PFSK-1 (cell line): Measurements from ENCODE around the gene TBC1D16.

Experiments
- FOXP2 ChIP-seq: optimal IDR thresholded peaks from 2 replicates; pipeline ENCODE3; 2011; ENCODE audit warnings: borderline replicate concordance, control low read depth, inconsistent platforms; ENCODE audit not compliant: insufficient read depth; ENCODE audit errors: extremely low read length, extremely low read depth
- POLR2AphosphoS5 ChIP-seq: IDR thresholded peaks from 2 replicates; pipeline ENCODE4 v1.6.1; 2012; ENCODE audit warnings: low read depth, mild to moderate bottlenecking, control low read depth, low read length, moderate library complexity
- REST ChIP-seq, 2 experiments: IDR thresholded peaks; 2 replicates each; pipeline versions ENCODE4 v1.6.1 to v1.8.0; 2011 to 2012; ENCODE audit warnings: low read depth in 2 of 2, low read length in 2 of 2, control low read depth in 1 of 2, inconsistent platforms in 1 of 2, mild to moderate bottlenecking in 1 of 2, moderate library complexity in 1 of 2; ENCODE audit not compliant: insufficient read depth in 1 of 2
- SIN3A ChIP-seq: IDR thresholded peaks from 2 replicates; pipeline ENCODE4 v1.6.1; 2012; ENCODE audit warnings: mild to moderate bottlenecking, low read length, moderate library complexity, borderline replicate concordance; ENCODE audit not compliant: insufficient read depth
- TAF1 ChIP-seq: IDR thresholded peaks from 2 replicates; pipeline ENCODE4 v1.6.1; 2012; ENCODE audit warnings: low read length, control low read depth, borderline replicate concordance; ENCODE audit not compliant: insufficient read depth

TBC1D16 gene

GRCh38 chr17:80047176-80047575 is 11.5 kb upstream of the TBC1D16 start:
- TF ChIP-seq SIN3A (no peak), POLR2AphosphoS5 (no peak), REST (IDR thresholded peaks at IDR 0.05; ENCODE audit: insufficient read depth in 1 of 2, low read depth in 2 of 2, low read length in 2 of 2) (no peak), TAF1 (no peak), FOXP2 (no peak)

GRCh38 chr17:80045703-80046102 is 10.0 kb upstream of the TBC1D16 start:
- TF ChIP-seq POLR2AphosphoS5 = no peak
- TF ChIP-seq FOXP2 = no peak
- no peak for TF ChIP-seq REST (IDR thresholded peaks at IDR 0.05; ENCODE audit: insufficient read depth in 1 of 2, low read depth in 2 of 2, low read length in 2 of 2)

GRCh38 chr17:80043963-80044362 is 8.3 kb upstream of the TBC1D16 start:
- TF ChIP-seq POLR2AphosphoS5 = no peak
- TF ChIP-seq TAF1 = no peak
- no peak for TF ChIP-seq REST (IDR thresholded peaks at IDR 0.05; ENCODE audit: insufficient read depth in 1 of 2, low read depth in 2 of 2, low read length in 2 of 2)
- no peak for TF ChIP-seq FOXP2
- TF ChIP-seq SIN3A = no peak

- TF ChIP-seq POLR2AphosphoS5 (no peak), TAF1 (no peak), REST (IDR thresholded peaks at IDR 0.05; ENCODE audit: insufficient read depth in 1 of 2, low read depth in 2 of 2, low read length in 2 of 2) (no peak), FOXP2 (no peak), SIN3A (no peak)
Observed at GRCh38 chr17:80036715-80037477, 1.2 kb upstream of the TBC1D16 start.
